Lower leg skin (tissue), 4 donors: ENCODE data around the gene GTF2F2. TPM values are rescaled to one million over a fixed set of nuclear protein-coding genes. Genes with fewer than 3 reads are reported as not detected.
A peak's percentile ranks its signal among the peaks of the same experiment; 100 is the strongest.

Experiments used
- DNase-seq, 2 donors: peaks; one replicate each; pipeline ENCODE4 v3.0.0-alpha.2; 2019; ENCODE audit warnings: low spot score in 2 of 2
- H3K4me3 ChIP-seq: fragments of 200-600 bp; sonication (generic); 2 replicates; pipeline ENCODE4 v1.5.1; 2017; ENCODE audit warnings: mild to moderate bottlenecking, low read depth; ENCODE audit not compliant: poor library complexity, severe bottlenecking
- POLR2A ChIP-seq, 2 donors: fragments of 450-650 bp; IDR thresholded peaks; one replicate each; pipeline ENCODE4 v1.6.1; 2016 to 2017; ENCODE audit warnings: antibody characterized with exemption in 2 of 2, mild to moderate bottlenecking in 1 of 2, moderate library complexity in 1 of 2
- WGBS, 2 donors: methylation state at CpG; one replicate each; pipeline ENCODE4 v1.1.5; 2018; 5-methylcytosine and 5-hydroxymethylcytosine counted together
- intact Hi-C: fragments of 100-400 bp; cut with DNase I; formaldehyde crosslinking; loops from one replicate; pipeline ENCODE4 v1.15.0; 2023; ENCODE audit warnings: low total_unique reads
- total RNA-seq, 4 donors: library from RNA; depleted of rRNA; stranded (reverse); fragments of >200 nt; gene quantifications; one replicate each; pipeline ENCODE4 v1.1.0, GENCODE V29; 2016
- TF ChIP-seq, protein P1 (sequence below), 3 donors: fragments of 450-650 bp; IDR thresholded peaks; one replicate each; pipeline ENCODE4 v1.5.1; 2016; ENCODE audit warnings: antibody characterized with exemption in 3 of 3, mild to moderate bottlenecking in 3 of 3, moderate library complexity in 2 of 3

The GTF2F2 gene
- total RNA-seq, 4 donors from 2014 or later, result 35.6 to 52.4 (median 45.3) TPM

DNA sequence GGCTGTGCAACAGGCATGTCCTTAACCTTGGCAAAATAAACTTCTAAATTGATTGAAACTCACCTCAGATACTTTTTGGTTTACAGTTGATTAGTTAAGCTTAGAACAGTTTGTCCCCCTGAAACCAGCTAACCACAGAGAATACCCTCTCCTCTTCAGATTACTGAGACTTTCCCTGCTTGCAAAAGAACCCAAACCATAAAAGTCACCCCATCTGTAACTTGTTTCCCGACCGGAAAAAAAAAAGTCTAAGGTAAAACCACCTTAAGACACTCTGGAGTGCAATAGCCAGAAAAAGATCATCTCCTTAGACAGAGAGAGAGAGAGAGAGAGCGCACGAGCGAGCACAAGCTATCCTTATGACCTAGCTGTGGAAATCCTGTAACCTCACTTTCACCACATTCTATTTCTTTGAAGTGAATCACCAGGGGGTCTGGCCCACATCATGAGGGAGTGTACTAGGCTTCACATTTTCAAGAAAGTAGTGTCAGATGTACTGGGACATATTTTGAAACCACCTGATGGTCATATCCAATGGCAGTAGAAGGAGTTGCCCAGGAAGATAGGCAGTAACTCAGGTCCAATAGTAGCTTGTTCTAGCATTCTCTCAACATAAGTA is 11.1 kb upstream of the GTF2F2 start:
- no peak overlapping the region for H3K4me3 ChIP-seq
- DNase-seq, result no peak
- TF ChIP-seq, protein P1, sequence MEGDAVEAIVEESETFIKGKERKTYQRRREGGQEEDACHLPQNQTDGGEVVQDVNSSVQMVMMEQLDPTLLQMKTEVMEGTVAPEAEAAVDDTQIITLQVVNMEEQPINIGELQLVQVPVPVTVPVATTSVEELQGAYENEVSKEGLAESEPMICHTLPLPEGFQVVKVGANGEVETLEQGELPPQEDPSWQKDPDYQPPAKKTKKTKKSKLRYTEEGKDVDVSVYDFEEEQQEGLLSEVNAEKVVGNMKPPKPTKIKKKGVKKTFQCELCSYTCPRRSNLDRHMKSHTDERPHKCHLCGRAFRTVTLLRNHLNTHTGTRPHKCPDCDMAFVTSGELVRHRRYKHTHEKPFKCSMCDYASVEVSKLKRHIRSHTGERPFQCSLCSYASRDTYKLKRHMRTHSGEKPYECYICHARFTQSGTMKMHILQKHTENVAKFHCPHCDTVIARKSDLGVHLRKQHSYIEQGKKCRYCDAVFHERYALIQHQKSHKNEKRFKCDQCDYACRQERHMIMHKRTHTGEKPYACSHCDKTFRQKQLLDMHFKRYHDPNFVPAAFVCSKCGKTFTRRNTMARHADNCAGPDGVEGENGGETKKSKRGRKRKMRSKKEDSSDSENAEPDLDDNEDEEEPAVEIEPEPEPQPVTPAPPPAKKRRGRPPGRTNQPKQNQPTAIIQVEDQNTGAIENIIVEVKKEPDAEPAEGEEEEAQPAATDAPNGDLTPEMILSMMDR (IDR thresholded peaks at IDR 0.05), result no peak
- no peak for TF ChIP-seq POLR2A (IDR thresholded peaks at IDR 0.05)
- intact Hi-C loops, result no loop called here
- 63 to 82% methylated on average over 5 of the region's 5 CpGs for WGBS, 2 donors

DNA sequence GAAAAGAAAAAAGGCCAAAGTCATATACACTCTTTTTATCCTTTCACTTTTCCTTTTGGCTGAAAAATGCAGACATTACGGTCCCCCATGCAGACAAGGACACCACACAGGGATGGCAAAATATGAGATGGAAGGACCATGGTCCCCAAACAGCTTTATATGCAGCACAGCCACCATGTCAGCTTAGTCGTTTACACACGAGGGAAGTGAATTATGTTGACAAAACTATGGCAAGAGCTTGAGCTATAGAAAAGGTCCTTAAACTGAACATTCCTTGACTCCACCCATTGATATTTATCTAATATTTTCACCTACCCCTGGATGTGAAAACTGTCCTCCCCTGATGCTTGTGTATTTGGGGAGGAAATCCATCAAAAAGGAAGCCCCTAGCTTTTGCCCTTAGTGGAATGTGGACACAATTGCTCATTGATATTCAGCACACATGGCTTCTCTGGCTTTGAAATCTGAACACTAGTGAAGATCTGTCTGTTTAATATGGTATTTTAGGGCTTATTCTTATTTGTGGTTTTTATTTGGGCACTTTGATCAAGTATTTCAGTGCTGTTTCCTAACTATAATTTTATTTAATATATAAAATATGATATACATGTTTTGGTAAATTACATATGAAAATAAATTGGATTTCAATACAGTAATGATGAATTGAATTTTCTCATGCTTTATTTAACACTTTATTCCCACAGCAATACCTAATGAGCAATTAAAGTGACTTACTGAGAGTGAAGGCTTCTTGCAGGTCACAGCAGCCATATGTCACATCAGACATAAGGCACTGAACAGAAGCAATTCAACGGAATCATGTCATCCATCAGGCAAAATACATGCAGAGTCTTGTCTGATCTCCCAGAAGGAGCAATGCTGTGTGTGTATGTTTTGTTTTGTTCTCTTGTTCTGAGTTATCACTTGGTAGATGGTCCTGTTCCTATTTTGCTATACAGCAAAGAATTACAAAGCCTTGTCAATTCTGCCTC is 6.8 kb upstream of the GTF2F2 start:
- DNase-seq, result no peak
- WGBS, 2 donors, result 52 to 54% methylated on average over 4 of the region's 4 CpGs
- TF ChIP-seq POLR2A (IDR thresholded peaks at IDR 0.05), result no peak
- TF ChIP-seq, protein P1 (IDR thresholded peaks at IDR 0.05), result no peak
- intact Hi-C loops, result no loop called here
- no peak overlapping the region for H3K4me3 ChIP-seq

DNA sequence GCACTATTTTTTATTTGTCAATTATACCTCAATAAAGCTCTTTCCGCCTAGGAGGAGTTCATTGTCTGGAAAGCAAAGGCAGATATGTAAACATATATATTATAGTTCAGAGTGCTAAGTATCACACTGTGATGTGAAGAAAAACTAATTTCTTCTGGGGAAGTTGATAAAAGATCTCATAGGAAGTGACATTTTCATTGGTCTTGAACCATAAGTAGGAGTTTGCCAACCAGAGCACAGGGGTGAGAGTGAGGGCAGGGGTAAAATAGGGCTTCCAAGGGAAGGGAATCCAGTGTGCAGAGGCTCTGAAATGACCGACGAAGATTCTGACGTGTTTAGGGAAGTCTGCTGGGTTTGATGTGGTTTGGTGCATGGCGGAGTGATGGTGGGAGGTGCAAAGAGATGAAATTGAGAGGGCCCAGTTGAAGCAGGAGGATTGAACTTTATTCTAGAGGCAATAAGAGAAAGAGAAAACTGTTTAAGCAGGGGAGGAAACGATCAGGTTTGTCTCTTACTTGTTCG is 780 bp upstream of the GTF2F2 start:
- TF ChIP-seq, protein P1 (IDR thresholded peaks at IDR 0.05), result no peak
- TF ChIP-seq POLR2A (IDR thresholded peaks at IDR 0.05), result no peak
- peak overlapping the region; percentile 92 for H3K4me3 ChIP-seq
- intact Hi-C loops, result no loop called here
- no peak for DNase-seq
- WGBS, 2 donors, result 8 to 14% methylated on average over 7 of the region's 7 CpGs

DNA sequence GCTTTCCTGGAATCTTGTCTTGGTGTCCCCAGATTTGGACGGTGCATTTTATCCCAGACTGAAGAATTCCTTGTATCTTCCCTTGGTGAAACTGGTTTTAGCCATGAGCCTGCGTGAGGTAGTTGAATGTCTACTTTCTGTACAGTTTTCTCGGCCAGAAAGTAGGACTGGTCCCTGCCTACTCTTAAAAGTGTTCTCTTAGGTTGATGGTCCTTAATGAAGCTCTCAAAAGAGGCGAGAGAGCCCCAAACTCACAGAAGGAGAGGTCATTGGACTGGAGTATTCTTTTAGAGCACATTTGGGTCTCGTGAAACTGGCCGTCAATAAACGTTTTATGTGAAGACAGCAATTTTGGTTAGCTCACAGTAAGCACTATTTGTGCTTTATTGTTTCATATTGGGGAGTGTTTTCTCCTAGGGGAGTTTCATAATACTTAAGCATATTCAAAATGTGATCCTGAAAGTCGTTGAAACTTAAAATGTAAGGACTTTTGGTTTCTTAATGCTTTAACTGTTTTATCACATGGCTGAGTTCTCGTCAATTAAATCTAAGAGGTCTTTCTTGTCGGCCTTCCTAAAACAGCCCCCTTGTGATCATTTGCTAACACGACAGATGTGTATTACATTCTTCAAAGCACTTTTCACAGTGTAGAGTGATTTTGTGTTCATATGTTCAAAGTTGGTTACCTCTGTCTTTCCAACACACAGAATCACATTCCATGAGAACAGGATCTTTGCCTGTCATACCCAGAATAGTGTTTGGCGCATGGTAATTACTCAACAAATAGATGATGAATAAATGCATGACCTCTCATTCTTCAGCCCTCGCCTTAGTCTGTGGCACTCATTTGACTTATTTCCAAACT is 889 bp downstream of the GTF2F2 start:
- 8 to 10% methylated on average over 13 of the region's 13 CpGs for WGBS, 2 donors
- H3K4me3 ChIP-seq, result peak overlapping the region; percentile 92
- no peak for DNase-seq
- intact Hi-C loops, result no loop called here
- TF ChIP-seq, protein P1 (IDR thresholded peaks at IDR 0.05), result no peak
- TF ChIP-seq POLR2A (IDR thresholded peaks at IDR 0.05), result no peak

DNA sequence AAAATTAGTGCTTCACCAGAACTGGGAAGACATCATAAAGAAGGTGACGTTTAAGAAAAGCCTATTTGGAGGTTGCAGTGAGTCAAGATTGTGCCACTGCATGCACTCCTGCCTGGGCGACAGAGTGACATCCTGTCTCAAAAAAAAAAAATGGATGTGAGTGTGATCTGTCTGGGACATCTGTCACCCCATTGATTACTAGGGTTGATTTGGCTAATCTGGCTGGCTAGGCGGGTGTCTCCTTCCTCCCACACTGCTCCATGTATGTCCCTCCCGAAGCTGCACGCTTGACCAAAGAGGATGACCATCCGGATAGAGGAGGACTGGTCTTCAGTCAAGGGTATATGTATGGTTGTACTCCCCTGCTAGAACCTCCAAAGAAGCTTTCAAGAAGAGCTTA is 2.6 kb downstream of the GTF2F2 start:
- WGBS, 2 donors, result 84 to 88% methylated on average over 6 of the region's 6 CpGs
- TF ChIP-seq, protein P1 (IDR thresholded peaks at IDR 0.05), result no peak
- no peak for TF ChIP-seq POLR2A (IDR thresholded peaks at IDR 0.05)
- intact Hi-C loops, result no loop called here
- no peak for DNase-seq
- no peak overlapping the region for H3K4me3 ChIP-seq
